ENCODE results near the gene DSE. TPM values are rescaled to one million over a fixed set of nuclear protein-coding genes. Genes with fewer than 3 reads are reported as not detected.

Gene DSE
- total RNA-seq, 1 donor from 2014 or later = 23.4 TPM

- intact Hi-C loops (cut with micrococcal nuclease) = loop anchor here (5.0 kb wide), 1 partner anchor 199 kb away; the partner anchor contains the start of gene RWDD1
- Mint-ChIP-seq H3K36me3 (ENCODE audit: low read depth) (no peaks in the 10 kb centered on the region), H3K9me3 (no peaks in the 10 kb centered on the region), H3K27ac (no peak overlapping the region), H3K4me3 (peak overlapping the region; percentile 46), H3K4me1 (peaks cover 21% of the 10 kb centered on the region), H3K27me3 (peaks cover 2% of the 10 kb centered on the region)
- ChIA-PET POLR2A (no interaction called here), CTCF (interaction anchor here (1.2 kb wide), 1 partner anchor 161 kb away, joined by 4 read pairs; no protein-coding TSS in a partner anchor)
- TF ChIP-seq CTCF (IDR thresholded peaks at IDR 0.05) = no peak
- ATAC-seq (ENCODE audit: low read depth) (no peak), DNase-seq (no peak)
These were observed 2.6 kb downstream of the DSE start for GRCh38 chr6:116373300-116373699.

DNA sequence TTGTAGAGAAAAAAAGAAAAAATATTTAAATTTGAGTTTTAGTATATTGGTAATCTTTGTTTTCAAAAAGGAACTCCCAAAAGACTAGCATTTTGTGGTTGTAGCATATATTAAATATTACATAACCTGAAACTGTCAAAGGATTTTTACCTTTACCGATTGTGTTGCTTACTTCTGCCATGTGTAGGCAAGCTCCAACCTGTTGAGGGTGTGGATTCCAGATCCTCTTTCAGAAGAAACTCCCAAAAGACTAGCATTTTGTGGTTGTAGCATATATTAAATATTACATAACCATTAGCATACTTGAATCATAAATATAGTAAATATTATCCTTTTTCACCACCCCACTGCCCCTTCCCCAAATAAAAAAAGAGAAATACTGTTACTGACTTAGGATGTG, 3.2 kb downstream of the DSE start:
- H3K4me3 Mint-ChIP-seq = no peak overlapping the region
- POLR2A ChIA-PET = no interaction called here

DNA sequence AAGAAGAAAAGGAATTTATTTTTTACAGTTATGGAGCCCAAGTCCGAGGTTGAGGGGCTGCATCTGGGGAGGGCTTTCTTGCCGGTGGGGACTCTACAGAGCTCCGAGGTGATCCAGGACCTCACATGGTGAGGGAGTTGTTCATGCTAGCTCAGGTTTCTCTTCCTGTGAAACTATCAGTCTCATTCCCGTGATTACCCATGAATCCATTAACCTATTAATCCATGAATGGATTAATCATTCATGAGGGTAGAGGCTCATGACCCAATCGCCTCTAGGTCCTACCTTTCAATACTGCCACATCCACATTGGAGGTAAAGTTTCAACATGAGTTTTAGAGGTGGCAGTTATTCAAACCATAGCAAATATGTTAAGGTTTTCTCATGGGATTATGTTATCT, 3.8 kb downstream of the DSE start:
- ChIA-PET CTCF (no interaction called here), POLR2A (no interaction called here)
- Mint-ChIP-seq H3K4me1 (peaks cover 13% of the 10 kb centered on the region), H3K9me3 (no peaks in the 10 kb centered on the region), H3K36me3 (ENCODE audit: low read depth) (no peaks in the 10 kb centered on the region), H3K27ac (no peak overlapping the region), H3K4me3 (no peak overlapping the region), H3K27me3 (peaks cover 2% of the 10 kb centered on the region)
- no peak for DNase-seq
- TF ChIP-seq CTCF (IDR thresholded peaks at IDR 0.05) = no peak
- no peak for ATAC-seq (ENCODE audit: low read depth)
- intact Hi-C loops (cut with micrococcal nuclease) = loop anchor here (5.0 kb wide), 1 partner anchor 198 kb away; the partner anchor contains the start of gene RWDD1

More for the DNA sequence above, 3.2 kb downstream of the DSE start:
- ATAC-seq (ENCODE audit: low read depth) (no peak), DNase-seq (no peak)
- no peaks in the 10 kb centered on the region for H3K9me3 Mint-ChIP-seq
- no peak for TF ChIP-seq CTCF (IDR thresholded peaks at IDR 0.05)
- H3K36me3 Mint-ChIP-seq (ENCODE audit: low read depth) = no peaks in the 10 kb centered on the region
- peaks cover 2% of the 10 kb centered on the region for H3K27me3 Mint-ChIP-seq
- intact Hi-C loops (cut with micrococcal nuclease) = loop anchor here (5.0 kb wide), 1 partner anchor 198 kb away; the partner anchor contains the start of gene RWDD1
- peaks cover 20% of the 10 kb centered on the region for H3K4me1 Mint-ChIP-seq
- no peak overlapping the region for H3K27ac Mint-ChIP-seq
- CTCF ChIA-PET = interaction anchor here (1.2 kb wide), 1 partner anchor 161 kb away, joined by 4 read pairs; no protein-coding TSS in a partner anchor

- H3K4me3 Mint-ChIP-seq = no peak overlapping the region
- peaks cover 1% of the 10 kb centered on the region for H3K36me3 Mint-ChIP-seq (ENCODE audit: low read depth)
- H3K9me3 Mint-ChIP-seq = no peaks in the 10 kb centered on the region
- H3K27me3 Mint-ChIP-seq = peaks cover 2% of the 10 kb centered on the region
- no peak for DNase-seq
- intact Hi-C loops (cut with micrococcal nuclease) = no loop called here
- CTCF ChIA-PET = no interaction called here
- no peak overlapping the region for H3K27ac Mint-ChIP-seq
- peaks cover 6% of the 10 kb centered on the region for H3K4me1 Mint-ChIP-seq
- POLR2A ChIA-PET = no interaction called here
- TF ChIP-seq CTCF (IDR thresholded peaks at IDR 0.05) = no peak
- no peak for ATAC-seq (ENCODE audit: low read depth)
These were observed 4.5 kb downstream of the DSE start for GRCh38 chr6:116375262-116375661.

GRCh38 chr6:116376149-116376548, 5.4 kb downstream of the DSE start:
- ChIA-PET POLR2A (no interaction called here), CTCF (no interaction called here)
- peaks cover 2% of the 10 kb centered on the region for H3K36me3 Mint-ChIP-seq (ENCODE audit: low read depth)
- no peak overlapping the region for H3K4me3 Mint-ChIP-seq
- H3K27ac Mint-ChIP-seq = no peak overlapping the region
- no peaks in the 10 kb centered on the region for H3K9me3 Mint-ChIP-seq
- DNase-seq = no peak
- no peak for TF ChIP-seq CTCF (IDR thresholded peaks at IDR 0.05)
- H3K4me1 Mint-ChIP-seq = peaks cover 4% of the 10 kb centered on the region
- peaks cover 2% of the 10 kb centered on the region for H3K27me3 Mint-ChIP-seq
- intact Hi-C loops (cut with micrococcal nuclease) = no loop called here
- no peak for ATAC-seq (ENCODE audit: low read depth)
